ENCODE measurements around the gene STK32A. TPM values are rescaled to one million over a fixed set of nuclear protein-coding genes. Genes with fewer than 3 reads are reported as not detected.

STK32A gene
- polyA plus RNA-seq, 2 of the 4 experiments (the other 2 are of a cell fraction), result 0.45 to 1.2 TPM

DNA sequence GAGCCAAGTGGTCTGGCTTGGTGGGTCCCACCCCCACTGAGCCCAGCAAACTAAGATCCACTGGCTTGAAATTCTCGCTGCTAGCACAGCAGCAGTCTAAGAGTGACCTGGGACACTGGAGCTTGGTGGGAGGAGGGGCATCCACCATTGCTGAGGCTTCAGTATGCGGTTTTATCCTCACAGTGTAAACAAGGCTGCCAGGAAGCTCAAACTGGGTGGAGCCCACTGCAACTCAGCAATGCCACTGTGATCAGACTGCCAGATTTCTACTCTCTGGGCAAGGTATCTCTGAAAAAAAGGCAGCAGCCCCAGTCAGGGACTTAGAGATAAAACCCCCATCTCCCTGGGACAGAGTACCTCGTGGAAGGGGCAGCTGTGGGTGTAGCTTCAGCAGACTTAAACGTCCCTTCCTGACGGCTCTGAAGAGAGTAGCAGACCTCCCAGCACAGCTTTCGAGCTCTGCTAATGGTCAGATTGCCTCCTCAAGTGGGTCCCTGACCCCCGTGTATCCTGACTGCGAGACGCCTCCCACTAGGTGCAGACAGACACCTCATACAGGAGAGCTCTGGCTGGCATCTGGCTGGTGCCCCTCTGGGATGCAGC is 18.2 kb upstream of the STK32A start (continued):
- TF ChIP-seq, protein P1, sequence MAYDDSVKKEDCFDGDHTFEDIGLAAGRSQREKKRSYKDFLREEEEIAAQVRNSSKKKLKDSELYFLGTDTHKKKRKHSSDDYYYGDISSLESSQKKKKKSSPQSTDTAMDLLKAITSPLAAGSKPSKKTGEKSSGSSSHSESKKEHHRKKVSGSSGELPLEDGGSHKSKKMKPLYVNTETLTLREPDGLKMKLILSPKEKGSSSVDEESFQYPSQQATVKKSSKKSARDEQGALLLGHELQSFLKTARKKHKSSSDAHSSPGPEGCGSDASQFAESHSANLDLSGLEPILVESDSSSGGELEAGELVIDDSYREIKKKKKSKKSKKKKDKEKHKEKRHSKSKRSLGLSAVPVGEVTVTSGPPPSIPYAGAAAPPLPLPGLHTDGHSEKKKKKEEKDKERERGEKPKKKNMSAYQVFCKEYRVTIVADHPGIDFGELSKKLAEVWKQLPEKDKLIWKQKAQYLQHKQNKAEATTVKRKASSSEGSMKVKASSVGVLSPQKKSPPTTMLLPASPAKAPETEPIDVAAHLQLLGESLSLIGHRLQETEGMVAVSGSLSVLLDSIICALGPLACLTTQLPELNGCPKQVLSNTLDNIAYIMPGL (CRISPR knock-in tag; IDR thresholded peaks at IDR 0.05; ENCODE audit: borderline replicate concordance), result no peak
- TF ChIP-seq ZFP36 (IDR thresholded peaks at IDR 0.05; ENCODE audit: borderline replicate concordance, partially characterized antibody) (no peak), RAD21 (conservative IDR thresholded peaks at IDR 0.05 in 1 of 2, IDR thresholded peaks at IDR 0.05 in 1 of 2) (no peak), KDM5A (IDR thresholded peaks at IDR 0.05) (no peak), MAZ (IDR thresholded peaks at IDR 0.05; ENCODE audit: borderline replicate concordance, low read depth, low read length) (no peak), RNF2 (IDR thresholded peaks at IDR 0.05; ENCODE audit: borderline replicate concordance, low read depth) (no peak), CBX2 (IDR thresholded peaks at IDR 0.05; ENCODE audit: borderline replicate concordance, low read depth) (no peak), EHF (CRISPR knock-in tag; IDR thresholded peaks at IDR 0.05) (no peak), HDAC2 (IDR thresholded peaks at IDR 0.05) (no peak)

DNA sequence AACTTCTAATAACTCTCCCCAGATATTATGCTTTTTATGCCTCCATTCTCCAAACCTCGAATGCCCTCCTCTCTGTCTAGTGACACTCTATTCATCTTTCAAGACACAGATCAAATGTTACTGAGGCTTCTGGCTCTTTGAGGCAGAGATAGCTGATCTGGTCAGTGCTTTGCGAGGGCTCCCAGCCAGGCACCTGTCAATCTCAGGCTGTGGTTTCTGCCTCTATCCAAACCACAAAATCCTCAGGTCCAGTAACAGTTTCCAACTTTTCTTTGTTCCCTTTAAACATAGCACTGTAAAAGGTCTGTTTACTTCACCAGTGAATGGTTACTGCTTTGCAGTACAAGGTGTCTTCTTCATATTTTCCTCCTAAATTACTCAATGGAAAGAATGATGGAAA is 11.5 kb upstream of the STK32A start:
- 4% methylated on average over 2 of the region's 2 CpGs for WGBS (ENCODE audit: missing lambda C conversion rate)
- no peak for FAIRE-seq
- ChIA-PET POLR2A (no interaction called here), CTCF (interaction anchor here (0.7 to 3.3 kb wide), 20 partner anchors 9 to 355 kb away, joined by 3 to 65 read pairs (median 6); partner anchors contain the start of gene STK32A)
- TF ChIP-seq ZFP36 (IDR thresholded peaks at IDR 0.05; ENCODE audit: borderline replicate concordance, partially characterized antibody), result no peak
- TF ChIP-seq RCOR1 (IDR thresholded peaks at IDR 0.05; ENCODE audit: low read depth, low read length), result no peak
- TF ChIP-seq CBX2 (IDR thresholded peaks at IDR 0.05; ENCODE audit: borderline replicate concordance, low read depth), result no peak
- no peak for TF ChIP-seq BHLHE40 (IDR thresholded peaks at IDR 0.05; ENCODE audit: low read depth, low read length)
- TF ChIP-seq GATA3 (IDR thresholded peaks at IDR 0.05; ENCODE audit: borderline replicate concordance), result no peak
- TF ChIP-seq ESRRA (IDR thresholded peaks at IDR 0.05; ENCODE audit: borderline replicate concordance, low read length), result no peak
- TF ChIP-seq TFCP2L1 (CRISPR knock-in tag; IDR thresholded peaks at IDR 0.05), result no peak
- TF ChIP-seq NFE2L2 (conservative IDR thresholded peaks at IDR 0.05; ENCODE audit: low read length), result no peak
- no peak for TF ChIP-seq HEYL (CRISPR knock-in tag; IDR thresholded peaks at IDR 0.05)
- TF ChIP-seq CHD4 (IDR thresholded peaks at IDR 0.05; ENCODE audit: borderline replicate concordance), result no peak
- no peak for TF ChIP-seq MAZ (IDR thresholded peaks at IDR 0.05; ENCODE audit: borderline replicate concordance, low read depth, low read length)
- H3K27ac ChIP-seq, result no peak overlapping the region
- no peak for DNase-seq (ENCODE audit: low read depth in 1 of 2, low spot score in 1 of 2)
- ATAC-seq, result no peak
- no peaks in the 10 kb centered on the region for H3K4me1 ChIP-seq
- H3K9me3 ChIP-seq, result no peaks in the 10 kb centered on the region
- no peak overlapping the region for H3K4me2 ChIP-seq
- H3K4me3 ChIP-seq, result no peak overlapping the region

- POLR2A ChIA-PET, result interaction anchor here (0.9 to 1.0 kb wide), 2 partner anchors 80 to 145 kb away, joined by 3 to 4 read pairs; no protein-coding TSS in a partner anchor
- TF ChIP-seq MYC (IDR thresholded peaks at IDR 0.05; ENCODE audit: borderline replicate concordance, low read length), result no peak
- TF ChIP-seq NR3C1 (IDR thresholded peaks at IDR 0.05), result no peak
- TF ChIP-seq RAD21 (conservative IDR thresholded peaks at IDR 0.05 in 1 of 2, IDR thresholded peaks at IDR 0.05 in 1 of 2), result peak; percentile 78 to 79
- no peak for TF ChIP-seq ZFP36 (IDR thresholded peaks at IDR 0.05; ENCODE audit: borderline replicate concordance, partially characterized antibody)
- no peak for TF ChIP-seq MAX (IDR thresholded peaks at IDR 0.05)
- TF ChIP-seq, protein P2, sequence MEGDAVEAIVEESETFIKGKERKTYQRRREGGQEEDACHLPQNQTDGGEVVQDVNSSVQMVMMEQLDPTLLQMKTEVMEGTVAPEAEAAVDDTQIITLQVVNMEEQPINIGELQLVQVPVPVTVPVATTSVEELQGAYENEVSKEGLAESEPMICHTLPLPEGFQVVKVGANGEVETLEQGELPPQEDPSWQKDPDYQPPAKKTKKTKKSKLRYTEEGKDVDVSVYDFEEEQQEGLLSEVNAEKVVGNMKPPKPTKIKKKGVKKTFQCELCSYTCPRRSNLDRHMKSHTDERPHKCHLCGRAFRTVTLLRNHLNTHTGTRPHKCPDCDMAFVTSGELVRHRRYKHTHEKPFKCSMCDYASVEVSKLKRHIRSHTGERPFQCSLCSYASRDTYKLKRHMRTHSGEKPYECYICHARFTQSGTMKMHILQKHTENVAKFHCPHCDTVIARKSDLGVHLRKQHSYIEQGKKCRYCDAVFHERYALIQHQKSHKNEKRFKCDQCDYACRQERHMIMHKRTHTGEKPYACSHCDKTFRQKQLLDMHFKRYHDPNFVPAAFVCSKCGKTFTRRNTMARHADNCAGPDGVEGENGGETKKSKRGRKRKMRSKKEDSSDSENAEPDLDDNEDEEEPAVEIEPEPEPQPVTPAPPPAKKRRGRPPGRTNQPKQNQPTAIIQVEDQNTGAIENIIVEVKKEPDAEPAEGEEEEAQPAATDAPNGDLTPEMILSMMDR (IDR thresholded peaks at IDR 0.05), result peak; percentile 63
- no peak for TF ChIP-seq FOSL2 (IDR thresholded peaks at IDR 0.05)
- TF ChIP-seq FOSL2 (CRISPR knock-in tag; IDR thresholded peaks at IDR 0.05), result no peak
- TF ChIP-seq CEBPB (IDR thresholded peaks at IDR 0.05), result no peak
- TF ChIP-seq ZNF302 (CRISPR knock-in tag; IDR thresholded peaks at IDR 0.05), result no peak
- TF ChIP-seq ESRRA (IDR thresholded peaks at IDR 0.05; ENCODE audit: borderline replicate concordance, low read length), result no peak
- peak; percentile 79 for TF ChIP-seq SMC3 (IDR thresholded peaks at IDR 0.05)
- no peak for FAIRE-seq
- WGBS (ENCODE audit: missing lambda C conversion rate), result 9% methylated on average over 3 of the region's 3 CpGs
- DNase-seq (ENCODE audit: low read depth in 1 of 2, low spot score in 1 of 2), result peak; percentile 27 to 38
- H3K4me2 ChIP-seq, result no peak overlapping the region
- CTCF ChIA-PET, result interaction anchor here (0.6 to 3.3 kb wide), 28 partner anchors 10 to 357 kb away, joined by 3 to 65 read pairs (median 4); partner anchors contain the start of gene STK32A
- H3K27ac ChIP-seq, result no peak overlapping the region
- no peak overlapping the region for H3K4me3 ChIP-seq
- no peaks in the 10 kb centered on the region for H3K9me3 ChIP-seq
- ATAC-seq, result peak; percentile 79 to 92; a peak in 5 of 6 replicates
- H3K4me1 ChIP-seq, result no peaks in the 10 kb centered on the region
Observed at GRCh38 chr5:147223948-147224791, 10.7 kb upstream of the STK32A start.

Data from A549 (cell line).